Motor neuron (in vitro differentiated cells): Measurements from ENCODE around the gene TTC9C. TPM values are rescaled to one million over a fixed set of nuclear protein-coding genes. Genes with fewer than 3 reads are reported as not detected.
"Not testable (repeated sequence)": the region's sequence is repeated elsewhere in the genome, so short reads cannot be mapped to it uniquely, and the experiment has no call there.

Source experiments
- ATAC-seq, 8 experiments: fragments of 200-7000 bp; cut with Tn5 transposase; replicated peaks in 6 of 8; 2 replicates each; pipeline ENCODE4 v1.8.0; 2021; ENCODE audit warnings: mild to moderate bottlenecking in 8 of 8, moderate library complexity in 8 of 8
- H3K27ac ChIP-seq, 2 donors: fragments of 250-450 bp; sonication (Bioruptor Pico); 2 replicates each; pipeline ENCODE4 v1.9.0; 2021; ENCODE audit warnings: antibody characterized with exemption in 2 of 2, mild to moderate bottlenecking in 2 of 2, moderate library complexity in 1 of 2
- H3K4me1 ChIP-seq, 2 donors: fragments of 250-450 bp; sonication (Bioruptor Pico); replicated peaks in 1 of 2; 2 replicates each; pipeline ENCODE4 v1.6.1; 2021; ENCODE audit warnings: antibody characterized with exemption in 2 of 2, mild to moderate bottlenecking in 2 of 2, moderate library complexity in 1 of 2
- H3K4me3 ChIP-seq, 5 donors: fragments of 250-450 bp; sonication (Bioruptor Pico); 2 replicates each; pipeline ENCODE4 v1.9.0; 2021; ENCODE audit warnings: antibody characterized with exemption in 5 of 5, mild to moderate bottlenecking in 5 of 5, moderate library complexity in 4 of 5
- WGBS, 10 experiments: fragments of 450-650 bp; shearing (Covaris generic); methylation state at CpG; one replicate each; pipeline ENCODE4 v1.0.0; 2022; 5-methylcytosine and 5-hydroxymethylcytosine counted together
- in situ Hi-C, 9 experiments: fragments of 400-800 bp; cut with MboI; loops; one replicate each; pipeline ENCODE4 v1.15.0; 2021; ENCODE audit warnings: low sequenced_read_pairs in 9 of 9, low pct_unique_long_range_greater_than_20kb in 2 of 9; ENCODE audit not compliant: unreplicated experiment in 9 of 9
- total RNA-seq, 8 experiments: library from RNA; unstranded; fragments of 300-600 nt; gene quantifications; 2 replicates each; pipeline versions ENCODE4 v1.2.3 to v1.2.4, GENCODE V29; 2022

The TTC9C gene
- total RNA-seq, 8 experiments from 2014 or later = 41.6 to 67.2 (median 48.7) TPM

DNA sequence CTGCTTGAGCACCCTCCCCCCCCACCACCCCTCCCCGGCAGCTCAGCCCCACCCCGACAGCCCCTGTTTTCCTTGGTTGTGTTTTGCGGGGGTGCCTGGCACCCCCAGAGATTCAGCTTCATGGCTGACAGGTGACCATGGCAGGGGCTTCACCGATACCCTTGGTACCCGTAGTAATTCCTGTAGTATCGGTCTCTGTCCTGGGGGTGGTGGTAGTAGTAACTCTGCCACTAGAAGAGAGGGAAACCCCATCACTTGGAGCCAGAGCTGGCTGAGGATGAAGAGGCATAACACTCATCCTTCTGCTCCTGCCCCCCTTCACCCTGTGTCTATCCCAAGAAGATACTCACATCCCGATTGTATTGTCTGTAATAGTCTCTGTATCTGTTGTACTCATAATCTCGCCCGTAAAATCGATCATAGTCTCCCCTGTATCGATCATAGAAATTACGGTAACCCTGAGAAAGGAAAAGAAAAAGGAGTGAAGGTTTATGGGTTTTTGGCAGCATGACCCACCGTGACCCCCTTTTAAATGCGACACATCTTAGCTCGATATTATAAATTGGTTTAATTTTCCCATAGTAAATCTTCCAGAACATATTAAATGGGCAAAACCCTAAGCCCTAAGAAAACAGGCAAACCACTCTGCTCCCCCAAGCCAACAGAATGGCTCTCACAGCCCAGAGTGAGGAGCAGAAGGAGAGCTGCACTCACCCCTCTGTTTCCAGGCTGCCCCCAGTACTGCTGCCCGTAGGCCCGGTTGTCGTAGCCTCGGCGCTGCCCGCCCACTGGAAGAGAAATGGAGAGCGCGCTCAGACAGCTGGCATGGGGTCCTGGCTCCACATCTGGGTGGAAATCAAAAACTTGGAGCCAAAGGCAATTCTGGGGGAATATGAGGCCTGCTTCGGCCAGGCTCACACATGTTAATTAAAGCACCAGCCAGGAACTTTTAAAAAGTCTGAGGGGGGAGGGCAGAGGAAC is 12.8 kb upstream of the TTC9C start:
- Histone ChIP-seq H3K4me1 (no peaks in the 10 kb centered on the region), H3K27ac (no peak overlapping the region), H3K4me3 (no peak overlapping the region)
- in situ Hi-C loops = no loop called here
- ATAC-seq = no peak
- 33 to 97% (median 90%) methylated on average over 1 to 16 of the region's 24 CpGs; no CpG with 5 or more reads in 3 of the 10 experiments for WGBS, 10 experiments

DNA sequence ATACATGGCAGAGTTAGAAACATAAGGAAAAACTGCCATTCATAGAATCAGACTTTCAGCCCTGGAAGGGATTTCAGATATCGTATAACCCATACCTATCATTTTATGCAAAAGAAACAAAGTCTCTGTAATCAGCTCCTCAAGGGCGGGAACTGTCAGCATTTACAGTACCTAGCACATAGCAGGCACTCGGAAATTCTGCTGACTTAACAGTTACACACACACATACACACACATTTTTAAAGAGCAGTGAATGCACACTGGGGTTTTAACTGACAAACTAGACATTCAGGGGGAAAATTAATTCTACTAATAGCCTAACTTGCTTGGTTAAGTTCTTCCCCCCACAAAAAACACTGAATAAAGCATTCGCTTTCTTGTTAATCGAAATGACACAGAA is 12.1 kb upstream of the TTC9C start:
- WGBS, 10 experiments = 20 to 100% (median 95%) methylated on average over 1 to 5 of the region's 5 CpGs
- Histone ChIP-seq H3K4me3 (no peak overlapping the region), H3K4me1 (no peaks in the 10 kb centered on the region), H3K27ac (no peak overlapping the region)
- peak in 1 of 8 experiments; percentile 34 for ATAC-seq
- in situ Hi-C loops = no loop called here

DNA sequence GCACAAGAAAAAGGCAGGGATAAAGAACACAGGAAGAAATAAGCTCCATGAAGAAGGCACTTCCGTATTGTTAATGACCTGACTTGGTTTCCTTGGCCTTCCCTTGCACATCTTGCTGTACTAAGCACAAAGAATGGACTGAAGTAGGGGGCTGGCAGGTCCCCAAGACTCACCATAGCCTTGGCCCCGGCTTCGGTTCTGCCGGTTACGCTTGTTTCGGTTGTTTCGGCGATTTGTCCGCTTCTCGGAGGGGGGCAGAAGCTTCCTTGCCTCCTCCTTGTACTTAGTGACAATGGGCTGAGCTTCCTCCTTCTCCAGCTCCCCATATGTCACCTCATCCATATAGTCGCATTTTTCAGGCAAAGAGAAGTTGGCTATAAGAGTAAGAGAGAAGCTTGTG is 11.5 kb upstream of the TTC9C start:
- Histone ChIP-seq H3K27ac (no peak overlapping the region), H3K4me1 (no peaks in the 10 kb centered on the region), H3K4me3 (no peak overlapping the region)
- in situ Hi-C loops = no loop called here
- WGBS, 10 experiments = 79 to 98% (median 92%) methylated on average over 2 to 11 of the region's 11 CpGs; no CpG with 5 or more reads in 1 of the 10 experiments
- no peak for ATAC-seq

DNA sequence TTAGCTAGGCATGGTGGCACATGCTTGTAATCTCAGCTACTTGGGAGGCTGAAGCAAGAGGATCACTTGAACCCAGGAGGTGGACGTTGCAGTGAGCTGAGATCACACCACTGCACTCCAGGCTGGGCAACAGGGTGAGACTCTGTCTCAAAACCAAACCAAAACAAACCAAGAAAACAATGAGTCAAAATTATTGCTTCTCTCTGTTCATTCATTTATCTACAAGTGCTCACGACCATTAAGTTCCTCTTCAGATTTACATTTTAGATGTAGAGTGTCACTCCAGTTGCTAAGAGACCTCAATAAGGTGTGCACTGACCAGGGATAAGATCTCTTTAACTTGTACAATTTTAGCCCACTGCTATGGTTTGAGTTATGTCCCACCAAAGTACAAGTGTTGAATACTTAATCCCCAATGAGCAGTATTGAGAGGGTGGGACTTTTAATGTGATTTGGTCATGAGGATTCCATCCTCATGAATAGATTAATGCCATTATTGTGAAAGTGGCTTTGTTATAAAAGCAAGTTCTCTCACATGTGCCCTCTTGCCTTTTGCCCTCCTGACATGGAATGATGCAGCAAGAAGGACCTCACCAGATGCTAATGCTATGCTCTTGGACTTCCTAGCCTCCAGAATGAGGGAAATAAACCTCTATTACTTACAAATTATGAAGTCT is 8.8 kb upstream of the TTC9C start:
- in situ Hi-C loops = no loop called here
- WGBS, 10 experiments = 29 to 100% (median 97%) methylated on average over 1 to 2 of the region's 2 CpGs; no CpG with 5 or more reads in 2 of the 10 experiments
- no peak for ATAC-seq

DNA sequence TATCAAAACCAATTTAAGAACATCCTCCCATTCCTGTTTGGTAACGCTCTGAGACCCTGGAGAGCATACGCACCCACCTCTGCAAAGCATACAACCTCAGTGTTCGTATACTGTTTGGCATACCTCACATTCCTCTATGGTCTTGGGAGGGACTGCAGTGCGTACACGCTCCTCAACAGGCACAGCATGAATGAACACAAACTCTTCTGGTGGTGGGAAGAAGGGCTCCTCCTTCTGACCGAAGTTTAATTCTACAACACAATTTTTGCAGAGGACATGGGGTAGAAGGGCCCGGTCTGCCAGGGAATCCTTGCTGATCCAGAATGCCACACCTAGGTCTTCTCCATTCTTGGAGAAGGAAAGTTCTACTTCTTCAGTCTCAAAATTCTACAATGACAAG is 6.3 kb upstream of the TTC9C start:
- in situ Hi-C loops = no loop called here
- no peak overlapping the region for H3K4me3 ChIP-seq
- 50 to 100% (median 98%) methylated on average over 1 to 6 of the region's 7 CpGs; no CpG with 5 or more reads in 1 of the 10 experiments for WGBS, 10 experiments
- H3K27ac ChIP-seq = no peak overlapping the region
- H3K4me1 ChIP-seq = peaks cover 10 to 12% of the 10 kb centered on the region in 2 donors
- ATAC-seq = peak in 2 of 8 experiments; percentile 17 to 55

More for the DNA sequence above, 8.8 kb upstream of the TTC9C start:
- H3K27ac ChIP-seq = no peak overlapping the region
- peaks cover 5 to 7% of the 10 kb centered on the region in 2 donors for H3K4me1 ChIP-seq
- H3K4me3 ChIP-seq = no peak overlapping the region

DNA sequence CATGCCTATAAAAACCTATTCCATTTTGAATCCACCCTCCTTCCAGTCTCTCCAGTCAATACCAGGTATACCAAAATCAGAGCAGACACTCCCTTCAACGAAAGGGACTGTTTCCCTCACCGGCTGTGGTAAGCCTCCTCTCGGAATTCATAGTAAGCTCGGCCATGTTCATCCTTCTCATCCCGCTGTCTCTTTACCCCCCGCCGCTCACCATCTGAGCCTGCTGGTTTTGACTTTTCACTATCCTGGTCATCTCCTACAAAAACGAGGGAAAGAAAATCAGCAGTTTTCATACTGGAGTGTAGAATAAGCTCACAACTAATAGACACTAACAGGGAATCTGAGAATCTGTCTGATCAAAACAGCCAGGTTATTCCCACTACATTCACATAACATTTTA is 4.1 kb upstream of the TTC9C start:
- no peak for ATAC-seq
- H3K27ac ChIP-seq = no peak overlapping the region
- H3K4me3 ChIP-seq = peak overlapping the region in 4 of 5 donors; percentile 4 to 68 (median 56)
- in situ Hi-C loops = no loop called here
- H3K4me1 ChIP-seq = peaks cover 10 to 12% of the 10 kb centered on the region in 2 donors
- WGBS, 10 experiments = 11 to 89% (median 53%) methylated on average over 3 to 8 of the region's 8 CpGs; no CpG with 5 or more reads in 3 of the 10 experiments

DNA sequence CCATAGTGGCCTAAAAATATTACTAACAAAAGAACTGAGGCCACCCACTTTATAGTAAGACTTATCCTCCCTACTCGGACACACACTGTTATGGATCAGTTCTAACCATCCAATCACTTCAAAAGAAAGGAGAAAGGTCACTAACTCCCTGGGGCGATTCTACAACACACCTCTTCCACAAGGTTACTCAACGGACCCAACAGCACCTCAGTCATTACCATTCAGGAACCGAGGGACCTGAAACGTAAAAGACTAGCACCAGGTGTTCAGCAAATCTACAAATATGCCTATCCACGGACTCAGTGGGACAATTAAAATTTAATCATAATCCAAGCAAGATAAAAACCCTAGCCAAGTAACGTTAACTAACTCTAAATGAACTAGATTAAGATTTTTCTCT is 2.6 kb upstream of the TTC9C start:
- H3K4me3 ChIP-seq = peak overlapping the region; percentile 54 to 91 (median 68)
- in situ Hi-C loops = no loop called here
- peaks cover 20 to 22% of the 10 kb centered on the region in 2 donors for H3K4me1 ChIP-seq
- H3K27ac ChIP-seq = no peak overlapping the region
- WGBS, 10 experiments = 0 to 8% (median 0%) methylated on average over 1 to 7 of the region's 7 CpGs; no CpG with 5 or more reads in 1 of the 10 experiments
- no peak for ATAC-seq

DNA sequence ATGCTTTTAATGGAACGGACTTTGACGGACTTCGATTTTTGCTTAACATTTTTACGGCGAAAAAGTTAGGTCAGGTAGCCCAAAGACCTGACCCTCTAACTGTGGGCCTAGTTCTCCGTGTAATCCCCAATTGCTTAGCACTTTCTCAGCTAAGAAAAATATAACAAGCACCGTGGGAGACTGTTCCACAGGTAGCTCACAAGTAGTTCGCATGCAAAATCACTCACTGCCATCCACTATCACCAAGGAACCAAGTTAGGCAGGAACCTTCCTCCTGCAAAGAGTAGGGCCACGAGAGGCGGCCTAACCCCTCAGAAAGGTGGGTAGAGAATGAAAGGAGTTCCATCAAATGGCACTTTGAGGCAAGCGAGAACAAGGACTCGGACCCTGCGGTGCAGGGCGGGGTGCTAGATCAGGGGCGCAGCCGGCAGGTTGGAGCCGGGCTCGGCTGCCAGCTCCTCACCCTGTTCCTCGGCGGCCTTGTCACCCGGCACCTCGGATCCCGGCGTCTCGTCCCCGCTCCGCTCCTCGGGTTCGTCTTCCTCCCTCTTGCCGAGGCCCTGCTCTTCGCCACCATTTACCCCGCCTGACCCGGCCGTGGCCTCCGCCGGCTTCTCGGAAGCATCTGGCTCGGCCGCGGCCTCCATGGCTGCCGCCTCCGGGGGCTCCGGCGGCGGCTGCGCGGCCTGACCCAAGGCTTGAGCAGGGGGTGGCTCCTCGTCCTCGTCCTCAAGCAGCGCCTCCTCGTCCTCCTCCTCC is 2.0 kb upstream of the TTC9C start:
- H3K4me3 ChIP-seq = peak overlapping the region; percentile 54 to 91 (median 68)
- peaks cover 20 to 22% of the 10 kb centered on the region in 2 donors for H3K4me1 ChIP-seq
- ATAC-seq = no peak
- H3K27ac ChIP-seq = peak overlapping the region; percentile 96 to 98
- 0 to 1% (median 0%) methylated on average over 2 to 17 of the region's 51 CpGs; no CpG with 5 or more reads in 3 of the 10 experiments for WGBS, 10 experiments
- in situ Hi-C loops = no loop called here

DNA sequence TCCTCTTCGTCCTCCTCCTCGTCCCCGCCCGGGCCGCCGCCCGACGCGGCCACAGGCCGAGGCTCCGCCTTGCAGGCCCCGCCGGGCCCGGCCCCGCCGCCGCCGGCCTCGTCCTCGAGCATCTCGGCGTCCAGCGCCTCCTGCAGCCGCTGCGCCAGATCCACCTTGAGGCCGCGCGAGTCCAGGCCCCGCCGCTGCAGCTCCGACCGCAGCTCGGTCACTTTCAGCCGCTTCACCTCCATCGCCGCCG is 1.4 kb upstream of the TTC9C start:
- in situ Hi-C loops = no loop called here
- peak in 2 of 8 experiments; percentile 17 to 18 for ATAC-seq
- H3K4me1 ChIP-seq = peaks cover 20 to 22% of the 10 kb centered on the region in 2 donors
- H3K4me3 ChIP-seq = peak overlapping the region; percentile 54 to 91 (median 68)
- peak overlapping the region; percentile 96 to 98 for H3K27ac ChIP-seq
- WGBS, 10 experiments = 0% methylated on average over 1 of the region's 37 CpGs; no CpG with 5 or more reads in 9 of the 10 experiments

DNA sequence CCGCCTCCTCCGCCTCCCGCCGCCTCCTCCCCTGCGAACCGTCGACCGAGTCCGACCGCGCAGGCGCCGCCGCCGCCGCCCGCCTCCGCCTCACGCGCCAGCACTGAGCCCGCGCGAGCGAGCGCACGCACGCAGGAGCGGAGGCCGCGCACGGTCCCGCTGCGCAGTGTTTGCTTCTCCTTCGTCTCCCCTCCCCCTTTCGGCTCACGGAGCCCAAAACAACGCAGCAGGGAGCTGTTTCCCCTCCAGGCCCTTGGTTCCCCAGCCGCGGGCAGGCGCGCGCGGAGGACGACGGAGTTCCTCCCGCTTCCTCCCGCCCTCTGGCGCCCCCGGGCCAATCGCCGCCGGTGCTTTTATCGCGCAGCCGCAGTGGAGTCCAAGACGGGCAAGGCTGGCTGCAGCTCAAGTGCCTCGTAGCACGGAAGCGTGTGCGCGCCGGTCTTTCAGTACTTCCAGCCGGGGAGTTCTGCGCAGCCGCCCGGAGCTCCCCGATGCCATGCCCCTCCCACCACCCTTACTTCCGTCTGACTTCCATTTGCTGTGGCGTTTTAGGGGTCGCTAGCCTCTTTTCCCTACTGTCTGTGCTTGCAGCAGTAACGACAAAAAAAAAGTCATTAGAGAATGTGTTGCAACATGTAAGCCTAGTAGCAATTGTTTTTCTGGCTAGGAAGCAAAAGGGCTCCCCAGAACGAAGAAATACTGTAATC is 968 bp upstream of the TTC9C start, which contains the start of gene HNRNPUL2:
TSS of gene HNRNPUL2 (minus strand) at position 293 of the 707 bp plus-strand sequence. CDS start 301 bp downstream, outside the sequence.
- 0 to 13% (median 0%) methylated on average over 2 to 21 of the region's 72 CpGs; no CpG with 5 or more reads in 5 of the 10 experiments for WGBS, 10 experiments
- peak; percentile 74 to 87 (median 84) for ATAC-seq
- in situ Hi-C loops = no loop called here
- peaks cover 20 to 22% of the 10 kb centered on the region in 2 donors for H3K4me1 ChIP-seq
- peak within 1 kb of the TSS; percentile 96 to 98 for H3K27ac ChIP-seq
- peak within 1 kb of the TSS; percentile 54 to 91 (median 68) for H3K4me3 ChIP-seq

DNA sequence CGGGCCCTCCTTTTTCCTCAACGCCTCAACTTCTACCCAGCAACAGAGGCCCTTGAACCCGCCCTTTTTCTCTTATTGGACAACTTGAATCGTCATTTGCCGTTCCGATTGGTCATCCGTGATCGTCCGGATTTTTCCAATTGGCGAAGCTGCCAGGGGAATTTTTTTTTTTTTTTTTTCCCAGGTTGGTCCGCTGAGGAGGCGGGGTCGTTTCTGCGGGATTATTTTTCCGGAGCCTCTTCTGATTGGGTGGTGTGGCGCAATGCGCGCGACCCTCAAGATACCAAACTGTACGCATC is 465 bp upstream of the TTC9C start:
- ATAC-seq = peak; percentile 60 to 75 (median 68)
- Histone ChIP-seq H3K27ac (peak overlapping the region; percentile 96 to 98), H3K4me3 (peak overlapping the region; percentile 54 to 91 (median 68)), H3K4me1 (peaks cover 20 to 22% of the 10 kb centered on the region in 2 donors)
- in situ Hi-C loops = no loop called here
- 0 to 10% (median 1%) methylated on average over 1 to 18 of the region's 20 CpGs; no CpG with 5 or more reads in 1 of the 10 experiments for WGBS, 10 experiments

DNA sequence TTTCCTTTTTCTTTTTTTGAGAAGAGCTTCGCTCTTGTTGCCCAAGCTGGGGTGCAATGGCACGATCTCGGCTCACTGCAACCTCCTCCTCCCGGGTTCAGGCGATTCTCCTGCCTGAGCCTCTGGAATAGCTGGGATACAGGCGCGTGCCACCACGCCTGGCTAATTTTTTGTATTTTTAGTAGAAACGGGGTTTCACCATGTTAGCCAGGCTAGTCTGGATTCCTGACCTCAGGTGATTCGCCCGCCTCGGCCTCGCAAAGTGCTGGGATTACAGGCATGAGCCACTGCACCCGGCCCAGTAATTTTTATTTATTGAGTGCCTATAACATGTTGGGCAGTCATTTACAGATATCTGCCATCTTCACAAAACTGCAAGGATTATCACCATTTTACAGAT is 1.8 kb downstream of the TTC9C start:
- 70 to 100% (median 90%) methylated on average over 1 to 12 of the region's 14 CpGs; no CpG with 5 or more reads in 1 of the 10 experiments for WGBS, 10 experiments
- in situ Hi-C loops, H3K27ac ChIP-seq, ATAC-seq: not testable (repeated sequence)
- Histone ChIP-seq H3K4me1 (peaks cover 10 to 13% of the 10 kb centered on the region in 2 donors), H3K4me3 (peak overlapping the region in 3 of 5 donors; percentile 54 to 91 (median 59))
